Stimulated activated naive CD4-positive, alpha-beta T cell treated with Interleukin-2 at 50 U/mL for 16 hours (primary cell): ENCODE measurements around the gene KCNC1.

ENCODE experiments used
- DNase-seq: peaks from one replicate; lab custom pipeline; 2025; lab: John Stamatoyannopoulos, UW

Gene KCNC1

GRCh38 chr11:17753153-17753552 lies 18.6 kb downstream of the KCNC1 start:
- no peak for DNase-seq

GRCh38 chr11:17753641-17754040 lies 19.1 kb downstream of the KCNC1 start:
- no peak for DNase-seq

- no peak for DNase-seq
These were observed 21.3 kb downstream of the KCNC1 start for GRCh38 chr11:17755891-17756290.

GRCh38 chr11:17760102-17761029 lies 25.8 kb downstream of the KCNC1 start:
- no peak for DNase-seq

GRCh38 chr11:17762309-17762974 lies 27.9 kb downstream of the KCNC1 start:
- DNase-seq = no peak

GRCh38 chr11:17763244-17763643 lies 28.7 kb downstream of the KCNC1 start:
- DNase-seq = no peak

GRCh38 chr11:17763703-17764102 lies 29.1 kb downstream of the KCNC1 start:
- DNase-seq = no peak

GRCh38 chr11:17764446-17765218 lies 30.1 kb downstream of the KCNC1 start:
- no peak for DNase-seq

GRCh38 chr11:17765356-17766072 lies 30.9 kb downstream of the KCNC1 start:
- no peak for DNase-seq

GRCh38 chr11:17766073-17766359 lies 31.4 kb downstream of the KCNC1 start:
- no peak for DNase-seq

- DNase-seq = no peak
These were observed 32.0 kb downstream of the KCNC1 start for GRCh38 chr11:17766590-17766989.

GRCh38 chr11:17767301-17767885 lies 32.8 kb downstream of the KCNC1 start:
- DNase-seq = no peak

GRCh38 chr11:17767914-17768313 lies 33.3 kb downstream of the KCNC1 start:
- DNase-seq = no peak

GRCh38 chr11:17768547-17768946 lies 34.0 kb downstream of the KCNC1 start:
- DNase-seq = no peak

- no peak for DNase-seq
These were observed 34.6 kb downstream of the KCNC1 start for GRCh38 chr11:17769218-17769617.

GRCh38 chr11:17770048-17770652 lies 35.6 kb downstream of the KCNC1 start:
- no peak for DNase-seq

GRCh38 chr11:17770917-17771316 lies 36.3 kb downstream of the KCNC1 start:
- no peak for DNase-seq

- no peak for DNase-seq
These were observed 36.8 kb downstream of the KCNC1 start for GRCh38 chr11:17771415-17771814.

- no peak for DNase-seq
These were observed 37.3 kb downstream of the KCNC1 start for GRCh38 chr11:17771841-17772401.

- DNase-seq = no peak
These were observed 38.4 kb downstream of the KCNC1 start for GRCh38 chr11:17772704-17773600.
